Loucy (cell line): Measurements from ENCODE around the gene SHISAL1.

ENCODE experiments used
- EZH2phosphoT487 ChIP-seq: fragments of 200-600 bp; IDR thresholded peaks from 2 replicates; pipeline ENCODE4 v1.6.1; 2018; ENCODE audit warnings: antibody characterized with exemption, mild to moderate bottlenecking, moderate library complexity, borderline replicate concordance
- TF ChIP-seq, protein P1 (sequence below): fragments of 200-600 bp; sonication (generic); conservative IDR thresholded peaks from 2 replicates; pipeline ENCODE4 v1.5.1; 2014; ENCODE audit warnings: mild to moderate bottlenecking, antibody characterized with exemption, low read length

DNA sequence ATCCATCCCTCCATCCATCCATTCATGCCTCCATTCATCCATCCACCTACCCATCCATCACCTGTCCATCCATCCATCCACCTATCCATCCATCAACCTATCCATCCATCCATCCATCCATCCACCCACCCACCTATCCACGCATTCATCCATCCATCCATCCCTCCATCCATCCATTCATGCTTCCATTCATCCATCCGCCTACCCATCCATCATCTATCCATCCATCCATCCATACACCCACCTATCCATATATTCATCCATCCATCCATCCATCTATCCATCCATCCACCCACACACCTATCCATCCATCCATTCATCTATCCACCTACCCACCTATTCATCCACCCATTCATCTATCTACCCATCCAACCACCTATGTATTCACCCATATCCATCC lies 118.2 kb downstream of the SHISAL1 start:
- TF ChIP-seq, protein P1, sequence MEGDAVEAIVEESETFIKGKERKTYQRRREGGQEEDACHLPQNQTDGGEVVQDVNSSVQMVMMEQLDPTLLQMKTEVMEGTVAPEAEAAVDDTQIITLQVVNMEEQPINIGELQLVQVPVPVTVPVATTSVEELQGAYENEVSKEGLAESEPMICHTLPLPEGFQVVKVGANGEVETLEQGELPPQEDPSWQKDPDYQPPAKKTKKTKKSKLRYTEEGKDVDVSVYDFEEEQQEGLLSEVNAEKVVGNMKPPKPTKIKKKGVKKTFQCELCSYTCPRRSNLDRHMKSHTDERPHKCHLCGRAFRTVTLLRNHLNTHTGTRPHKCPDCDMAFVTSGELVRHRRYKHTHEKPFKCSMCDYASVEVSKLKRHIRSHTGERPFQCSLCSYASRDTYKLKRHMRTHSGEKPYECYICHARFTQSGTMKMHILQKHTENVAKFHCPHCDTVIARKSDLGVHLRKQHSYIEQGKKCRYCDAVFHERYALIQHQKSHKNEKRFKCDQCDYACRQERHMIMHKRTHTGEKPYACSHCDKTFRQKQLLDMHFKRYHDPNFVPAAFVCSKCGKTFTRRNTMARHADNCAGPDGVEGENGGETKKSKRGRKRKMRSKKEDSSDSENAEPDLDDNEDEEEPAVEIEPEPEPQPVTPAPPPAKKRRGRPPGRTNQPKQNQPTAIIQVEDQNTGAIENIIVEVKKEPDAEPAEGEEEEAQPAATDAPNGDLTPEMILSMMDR, result no peak
- TF ChIP-seq EZH2phosphoT487, result no peak
